GM12873 (cell line): ENCODE results near the gene PLXDC2.

Experiments used
- CTCF ChIP-seq: IDR thresholded peaks from 2 replicates; pipeline ENCODE4 v1.5.1; 2012; ENCODE audit warnings: low read depth, mild to moderate bottlenecking, moderate library complexity, low read length, control low read depth; ENCODE audit not compliant: insufficient read depth; ENCODE audit errors: missing control alignments

Gene PLXDC2

GRCh38 chr10:20088061-20088701, 271.9 kb downstream of the PLXDC2 start:
- TF ChIP-seq CTCF = no peak

- no peak for TF ChIP-seq CTCF
Observed at GRCh38 chr10:20089879-20090278, 273.6 kb downstream of the PLXDC2 start.

GRCh38 chr10:20090831-20091230, 274.6 kb downstream of the PLXDC2 start:
- TF ChIP-seq CTCF = no peak

GRCh38 chr10:20091698-20092097, 275.5 kb downstream of the PLXDC2 start:
- TF ChIP-seq CTCF = no peak

- no peak for TF ChIP-seq CTCF
Observed at GRCh38 chr10:20093600-20093999, 277.4 kb downstream of the PLXDC2 start.

GRCh38 chr10:20094226-20094976, 278.2 kb downstream of the PLXDC2 start:
- TF ChIP-seq CTCF = no peak

GRCh38 chr10:20100171-20100570, 283.9 kb downstream of the PLXDC2 start:
- no peak for TF ChIP-seq CTCF
